K562 (cell line): Measurements from ENCODE around the gene PIP4K2A. TPM values are rescaled to one million over a fixed set of nuclear protein-coding genes. Genes with fewer than 3 reads are reported as not detected.

ENCODE experiments used
- ATAC-seq: fragments of 200-7000 bp; cut with Tn5 transposase; 3 replicates; pipeline ENCODE4 v1.9.1; 2020; ENCODE audit warnings: moderate library complexity
- BruUV-seq: library from RNA; stranded (reverse); fragments of 400-500 nt; replicated peaks from 2 replicates; lab custom pipeline; 2021; lab: Mats Ljungman, UMichigan
- CTCF ChIA-PET: fragments of 300-600 bp; formaldehyde crosslinking; extraction: SDS; loops from one replicate; lab custom pipeline; 2021; ENCODE audit warnings: low intra/inter-chr PET ratio; lab: Yijun Ruan, JAX
- POLR2A ChIA-PET: fragments of 300-600, 350-650 bp; sonication (Branson Sonifier 250); formaldehyde crosslinking; extraction: SDS; loops from one replicate; lab custom pipeline; 2021; ENCODE audit warnings: antibody characterized with exemption, inconsistent platforms; lab: Yijun Ruan, JAX
- DNase-seq, 4 experiments: peaks; one replicate each; pipeline versions ENCODE4 v3.0.0 to v3.0.0-alpha.2; 2011 to 2018; ENCODE audit warnings: low spot score in 3 of 4, mixed read lengths in 3 of 4; ENCODE audit errors: extremely low read depth in 1 of 4
- FAIRE-seq: peaks from 2 replicates; lab custom pipeline; 2011; peaks lifted over from hg19 to GRCh38; lab: Jason Lieb, UNC
- H2AFZ ChIP-seq: 2 replicates; pipeline ENCODE4 v1.6.0; 2011; ENCODE audit warnings: low read depth, low read length, control low read depth, inconsistent platforms
- H3K27ac ChIP-seq: fragments of 200-600 bp; 3 replicates; pipeline ENCODE4 v1.8.0; 2011; ENCODE audit warnings: low read depth, mild to moderate bottlenecking, control low read depth, inconsistent platforms, low read length, moderate library complexity, mixed read lengths; ENCODE audit errors: extremely low read depth
- H3K27me3 ChIP-seq, 2 experiments: fragments of 300-600 bp in 1 of 2; 2 replicates in 1 of 2; 3 replicates in 1 of 2; pipeline versions ENCODE4 v1.6.0 to v1.8.0; 2011; ENCODE audit warnings: inconsistent platforms in 2 of 2, low read length in 2 of 2, mild to moderate bottlenecking in 1 of 2, mixed read lengths in 1 of 2, moderate library complexity in 1 of 2; ENCODE audit not compliant: control insufficient read depth in 2 of 2, insufficient read depth in 2 of 2
- H3K36me3 ChIP-seq: fragments of 300-600 bp; 3 replicates; pipeline ENCODE4 v1.8.0; 2011; ENCODE audit warnings: mild to moderate bottlenecking, low read length, inconsistent platforms; ENCODE audit not compliant: control insufficient read depth, insufficient read depth
- H3K4me1 ChIP-seq, 2 experiments: fragments of 200-600 bp in 1 of 2; replicated peaks in 1 of 2; 2 replicates in 1 of 2; 3 replicates in 1 of 2; pipeline versions ENCODE4 v1.5.1 to v1.8.0; 2011; ENCODE audit warnings: inconsistent platforms in 2 of 2, low read length in 2 of 2, mild to moderate bottlenecking in 1 of 2, mixed read lengths in 1 of 2, moderate library complexity in 1 of 2; ENCODE audit not compliant: control insufficient read depth in 2 of 2, insufficient read depth in 2 of 2
- H3K4me2 ChIP-seq: 2 replicates; pipeline ENCODE4 v1.6.1; 2011; ENCODE audit warnings: low read length, control low read depth, inconsistent platforms, mixed read lengths; ENCODE audit not compliant: insufficient read depth
- H3K4me3 ChIP-seq: fragments of 200-600 bp; sonication (generic), shearing (Covaris generic); 2 replicates; pipeline ENCODE4 v1.5.1; 2016; ENCODE audit warnings: control low read depth, inconsistent platforms
- H3K79me2 ChIP-seq: fragments of 200-600 bp; 3 replicates; pipeline ENCODE4 v1.8.0; 2011; ENCODE audit warnings: low read length, inconsistent platforms; ENCODE audit not compliant: control insufficient read depth, insufficient read depth
- H3K9ac ChIP-seq, 2 experiments: 2 replicates each; pipeline versions ENCODE4 v1.6.0 to v1.6.1; 2011; ENCODE audit warnings: low read depth in 2 of 2, low read length in 2 of 2, control low read depth in 1 of 2, inconsistent platforms in 1 of 2, mild to moderate bottlenecking in 1 of 2, mixed read lengths in 1 of 2; ENCODE audit not compliant: insufficient read depth in 1 of 2
- H3K9me1 ChIP-seq: one replicate; pipeline ENCODE4 v1.6.0; 2011; ENCODE audit warnings: inconsistent platforms, mild to moderate bottlenecking, low read length, moderate library complexity; ENCODE audit not compliant: control insufficient read depth, insufficient read depth
- H3K9me3 ChIP-seq: replicated peaks from 2 replicates; pipeline ENCODE4 v1.5.1; 2011; ENCODE audit warnings: low read depth, low read length, inconsistent platforms; ENCODE audit not compliant: control insufficient read depth, insufficient read depth
- H4K20me1 ChIP-seq: replicated peaks from 2 replicates; pipeline ENCODE4 v1.6.1; 2011; ENCODE audit warnings: low read length, inconsistent platforms, mixed read lengths; ENCODE audit not compliant: control insufficient read depth, insufficient read depth
- ARID2 ChIP-seq: fragments of 450-650 bp; IDR thresholded peaks from 2 replicates; pipeline ENCODE4 v1.6.1; 2017; ENCODE audit warnings: antibody characterized with exemption, mild to moderate bottlenecking
- HMBOX1 ChIP-seq: sonication (generic); IDR thresholded peaks from 2 replicates; pipeline ENCODE4 v1.6.1; 2016
- KDM1A ChIP-seq, 2 experiments: fragments of 450-650 bp; IDR thresholded peaks; 2 replicates each; pipeline ENCODE4 v1.6.1; 2016; ENCODE audit warnings: mild to moderate bottlenecking in 2 of 2
- KDM4B ChIP-seq, 2 experiments: fragments of 450-650 bp in 1 of 2; sonication (generic) in 1 of 2; IDR thresholded peaks; 2 replicates each; pipeline ENCODE4 v1.6.1; 2016 to 2017; ENCODE audit warnings: borderline replicate concordance in 2 of 2, antibody characterized with exemption in 1 of 2, low read depth in 1 of 2, mild to moderate bottlenecking in 1 of 2
- NELFE ChIP-seq: IDR thresholded peaks from 2 replicates; pipeline ENCODE4 v1.6.1; 2011; ENCODE audit warnings: mild to moderate bottlenecking; ENCODE audit not compliant: insufficient read depth, insufficient read length
- NR2C2 ChIP-seq, 2 experiments: fragments of 200-800 bp in 1 of 2; sonication (Bioruptor generic) in 1 of 2; sonication (generic) in 1 of 2; formaldehyde crosslinking in 1 of 2; IDR thresholded peaks; 2 replicates each; pipeline versions ENCODE4 v1.6.1 to v1.8.0; 2016 to 2022; ENCODE audit warnings: mild to moderate bottlenecking in 1 of 2, missing compliant biosample characterization in 1 of 2, missing genetic modification characterization in 1 of 2, missing genetic modification reagents in 1 of 2
- PHTF2 ChIP-seq: fragments of 250-450 bp; sonication (Bioruptor Pico); IDR thresholded peaks from 2 replicates; pipeline ENCODE4 v1.5.0; 2021; ENCODE audit warnings: mild to moderate bottlenecking
- ZBTB8A ChIP-seq: fragments of 450-650 bp; IDR thresholded peaks from 2 replicates; pipeline ENCODE4 v1.6.1; 2018; ENCODE audit warnings: mild to moderate bottlenecking, moderate library complexity; ENCODE audit not compliant: partially characterized antibody
- ZFP36 ChIP-seq: fragments of 150-350 bp; IDR thresholded peaks from 2 replicates; pipeline ENCODE4 v1.6.1; 2018; ENCODE audit warnings: low read length, low read depth; ENCODE audit not compliant: partially characterized antibody
- ZNF512 ChIP-seq: IDR thresholded peaks from 2 replicates; pipeline ENCODE4 v1.6.1; 2016; ENCODE audit warnings: missing genetic modification characterization, missing compliant biosample characterization
- WGBS: fragments of 100-300 bp; shearing (Covaris generic); methylation state at CpG from one replicate; pipeline ENCODE4 v1.1.6; 2016; ENCODE audit warnings: low coverage, mixed read lengths; ENCODE audit not compliant: insufficient coverage; ENCODE audit errors: missing lambda C conversion rate; 5-methylcytosine and 5-hydroxymethylcytosine counted together
- in situ Hi-C: fragments of 300-500 bp; cut with MboI; formaldehyde crosslinking; loops from 4 replicates; pipeline ENCODE4 v1.15.0; 2018; ENCODE audit warnings: inconsistent platforms, mixed read lengths
- intact Hi-C: fragments of 100-400 bp; cut with micrococcal nuclease; formaldehyde crosslinking; loops from 2 replicates; pipeline ENCODE4 v1.14.2; 2022
- polyA plus RNA-seq, 8 experiments: library from polyadenylated mRNA; depleted of rRNA in 4 of 8; stranded (reverse) in 5 of 8; unstranded in 3 of 8; fragments of >200 nt; fragmentation: Nextera tagmentation in 2 of 8; fragmentation: Illumina TruSeq in 1 of 8; extraction: Ambion mirVana in 2 of 8; extraction: Trizol in 1 of 8; gene quantifications; 2 replicates each; pipeline versions ENCODE4 v1.2.1 to v1.2.3, GENCODE V29; 2011 to 2014; ENCODE audit warnings: inconsistent platforms in 1 of 8, missing spikeins in 1 of 8
- total RNA-seq, 7 experiments: library from RNA; depleted of rRNA in 6 of 7; stranded (reverse); fragments of >200 nt in 6 of 7; fragmentation: Illumina TruSeq in 2 of 7; extraction: Trizol in 2 of 7; gene quantifications; 2 replicates each; pipeline versions ENCODE4 v1.2.1 to v1.2.3, GENCODE V29; 2011 to 2021; ENCODE audit warnings: low replicate concordance in 1 of 7
- TF ChIP-seq, protein P1 (sequence below): fragments of 250-450 bp; sonication (Bioruptor Pico); IDR thresholded peaks from 2 replicates; pipeline ENCODE4 v1.4.0; 2020; ENCODE audit warnings: mild to moderate bottlenecking, moderate library complexity
- TF ChIP-seq, protein P2 (sequence below): sonication (generic); formaldehyde crosslinking; IDR thresholded peaks from 2 replicates; pipeline ENCODE4 v1.8.1; 2023; ENCODE audit warnings: mild to moderate bottlenecking, missing genetic modification reagents

PIP4K2A gene
- total and polyA plus RNA-seq, 9 of the 15 experiments (the other 6 are each of a cell fraction or from before 2014, with no cell fraction given), result 35.6 to 117 (median 71.9) TPM

GRCh38 chr10:22673091-22673392 lies 41.3 kb downstream of the PIP4K2A start (continued):
- TF ChIP-seq HMBOX1 (0 out of 2 replicates have a peak, but pooled peaks have one; percentile 2), ZFP36 (peak; percentile 93), ZNF512 (tag) (no peak), NELFE (no peak), KDM1A (IDR thresholded peaks at IDR 0.05) (peak in 1 of 2 experiments; percentile 29; a peak in 1 of 4 replicates)

- BruUV-seq, result no TSS peak
- Histone ChIP-seq H3K9ac (peak overlapping the region in 1 of 2 experiments; percentile 18; a peak in 3 of 4 replicates), H4K20me1 (no peaks in the 10 kb centered on the region; the same call in 1 of the 2 replicates), H3K4me2 (peak overlapping the region; percentile 47), H3K4me3 (no peak overlapping the region), H2AFZ (no peak overlapping the region; the same call in 1 of the 2 replicates), H3K36me3 (peaks cover 7% of the 10 kb centered on the region; the same call in 1 of the 3 replicates), H3K9me3 (no peaks in the 10 kb centered on the region), H3K4me1 (peaks cover 31 to 63% of the 10 kb centered on the region in 2 experiments), H3K79me2 (peaks cover 99% of the 10 kb centered on the region), H3K27ac (peak overlapping the region; percentile 65), H3K9me1 (no peaks in the 10 kb centered on the region), H3K27me3 (no peaks in the 10 kb centered on the region)
- ATAC-seq (peak; percentile 25), DNase-seq (peak in 3 of 4 experiments; percentile 22 to 53 (median 40)), FAIRE-seq (no peak)
- in situ Hi-C loops, result no loop called here
- ChIA-PET POLR2A (interaction anchor here (4.5 kb wide), 1 partner anchor 10 kb away, joined by 21 read pairs; no protein-coding TSS in a partner anchor), CTCF (no interaction called here)
- 11% methylated on average over 7 of the region's 7 CpGs for WGBS
- intact Hi-C loops, result no loop called here
- TF ChIP-seq KDM4B (IDR thresholded peaks at IDR 0.05; ENCODE audit: borderline replicate concordance in 2 of 2, low read depth in 1 of 2), result no peak
- TF ChIP-seq, protein P1, sequence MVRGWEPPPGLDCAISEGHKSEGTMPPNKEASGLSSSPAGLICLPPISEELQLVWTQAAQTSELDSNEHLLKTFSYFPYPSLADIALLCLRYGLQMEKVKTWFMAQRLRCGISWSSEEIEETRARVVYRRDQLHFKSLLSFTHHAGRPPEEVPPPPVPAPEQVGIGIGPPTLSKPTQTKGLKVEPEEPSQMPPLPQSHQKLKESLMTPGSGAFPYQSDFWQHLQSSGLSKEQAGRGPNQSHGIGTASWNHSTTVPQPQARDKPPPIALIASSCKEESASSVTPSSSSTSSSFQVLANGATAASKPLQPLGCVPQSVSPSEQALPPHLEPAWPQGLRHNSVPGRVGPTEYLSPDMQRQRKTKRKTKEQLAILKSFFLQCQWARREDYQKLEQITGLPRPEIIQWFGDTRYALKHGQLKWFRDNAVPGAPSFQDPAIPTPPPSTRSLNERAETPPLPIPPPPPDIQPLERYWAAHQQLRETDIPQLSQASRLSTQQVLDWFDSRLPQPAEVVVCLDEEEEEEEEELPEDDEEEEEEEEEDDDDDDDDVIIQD (CRISPR knock-in tag), result no peak
- TF ChIP-seq NR2C2 (CRISPR knock-in tag; IDR thresholded peaks at IDR 0.05), result no peak
- TF ChIP-seq NR2C2 (tag; IDR thresholded peaks at IDR 0.05), result no peak
- TF ChIP-seq ZBTB8A, result no peak
- TF ChIP-seq ARID2, result no peak
- no peak for TF ChIP-seq PHTF2 (CRISPR knock-in tag)
- TF ChIP-seq, protein P2, sequence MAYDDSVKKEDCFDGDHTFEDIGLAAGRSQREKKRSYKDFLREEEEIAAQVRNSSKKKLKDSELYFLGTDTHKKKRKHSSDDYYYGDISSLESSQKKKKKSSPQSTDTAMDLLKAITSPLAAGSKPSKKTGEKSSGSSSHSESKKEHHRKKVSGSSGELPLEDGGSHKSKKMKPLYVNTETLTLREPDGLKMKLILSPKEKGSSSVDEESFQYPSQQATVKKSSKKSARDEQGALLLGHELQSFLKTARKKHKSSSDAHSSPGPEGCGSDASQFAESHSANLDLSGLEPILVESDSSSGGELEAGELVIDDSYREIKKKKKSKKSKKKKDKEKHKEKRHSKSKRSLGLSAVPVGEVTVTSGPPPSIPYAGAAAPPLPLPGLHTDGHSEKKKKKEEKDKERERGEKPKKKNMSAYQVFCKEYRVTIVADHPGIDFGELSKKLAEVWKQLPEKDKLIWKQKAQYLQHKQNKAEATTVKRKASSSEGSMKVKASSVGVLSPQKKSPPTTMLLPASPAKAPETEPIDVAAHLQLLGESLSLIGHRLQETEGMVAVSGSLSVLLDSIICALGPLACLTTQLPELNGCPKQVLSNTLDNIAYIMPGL, result no peak
Observed at GRCh38 chr10:22672319-22673090, 41.9 kb downstream of the PIP4K2A start.
